ENCODE measurements around the gene NDUFB10.

- no peak for TF ChIP-seq CTCF (IDR thresholded peaks at IDR 0.05)
- TF ChIP-seq POLR2A (IDR thresholded peaks at IDR 0.05) = no peak
Measured at GRCh38 chr16:1961651-1962067, 2.3 kb downstream of the NDUFB10 start.

Data from right lobe of liver (tissue), 4 donors.